C4-2B (cell line): ENCODE results near the gene ZNF181.

Experiments
- ZFX ChIP-seq: fragments of 450-650 bp; IDR thresholded peaks from 2 replicates; pipeline ENCODE4 v1.6.1; 2017
- TF ChIP-seq, protein P1 (sequence below): fragments of 450-650 bp; conservative IDR thresholded peaks from 2 replicates; pipeline ENCODE4 v1.5.1; 2017; ENCODE audit warnings: mild to moderate bottlenecking

DNA sequence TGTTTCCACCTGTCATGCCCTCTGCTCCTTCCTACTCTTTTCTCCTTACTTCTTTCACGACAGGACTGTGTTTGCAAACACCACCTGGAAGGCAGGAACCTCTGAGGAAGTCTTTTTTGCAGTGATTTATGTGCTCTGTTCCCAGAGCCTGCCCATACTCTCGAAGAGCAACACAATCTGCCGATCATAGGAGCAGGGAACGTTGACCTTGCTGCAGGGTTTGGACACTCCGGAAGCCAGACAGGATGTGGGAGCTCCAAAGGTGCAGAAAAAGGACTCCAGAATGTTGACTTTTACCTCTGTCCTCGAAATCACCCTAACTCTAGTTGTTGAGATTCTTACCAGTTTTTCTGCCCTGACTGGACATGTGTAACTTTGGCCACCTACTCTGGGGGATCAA lies 8.6 kb upstream of the ZNF181 start:
- TF ChIP-seq, protein P1, sequence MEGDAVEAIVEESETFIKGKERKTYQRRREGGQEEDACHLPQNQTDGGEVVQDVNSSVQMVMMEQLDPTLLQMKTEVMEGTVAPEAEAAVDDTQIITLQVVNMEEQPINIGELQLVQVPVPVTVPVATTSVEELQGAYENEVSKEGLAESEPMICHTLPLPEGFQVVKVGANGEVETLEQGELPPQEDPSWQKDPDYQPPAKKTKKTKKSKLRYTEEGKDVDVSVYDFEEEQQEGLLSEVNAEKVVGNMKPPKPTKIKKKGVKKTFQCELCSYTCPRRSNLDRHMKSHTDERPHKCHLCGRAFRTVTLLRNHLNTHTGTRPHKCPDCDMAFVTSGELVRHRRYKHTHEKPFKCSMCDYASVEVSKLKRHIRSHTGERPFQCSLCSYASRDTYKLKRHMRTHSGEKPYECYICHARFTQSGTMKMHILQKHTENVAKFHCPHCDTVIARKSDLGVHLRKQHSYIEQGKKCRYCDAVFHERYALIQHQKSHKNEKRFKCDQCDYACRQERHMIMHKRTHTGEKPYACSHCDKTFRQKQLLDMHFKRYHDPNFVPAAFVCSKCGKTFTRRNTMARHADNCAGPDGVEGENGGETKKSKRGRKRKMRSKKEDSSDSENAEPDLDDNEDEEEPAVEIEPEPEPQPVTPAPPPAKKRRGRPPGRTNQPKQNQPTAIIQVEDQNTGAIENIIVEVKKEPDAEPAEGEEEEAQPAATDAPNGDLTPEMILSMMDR: no peak
- TF ChIP-seq ZFX: no peak
